NCI-H2196 treated with DMSO at 0.1 percent for 48 hours (cell line): Measurements from ENCODE around the gene LETM1.
"Not testable (repeated sequence)": the region's sequence is repeated elsewhere in the genome, so short reads cannot be mapped to it uniquely, and the experiment has no call there.

Experiments
- DNase-seq: peaks from one replicate; lab custom pipeline; 2025; ENCODE audit not compliant: unreplicated experiment; lab: John Stamatoyannopoulos, UW

The LETM1 gene

GRCh38 chr4:1852904-1853623 is 2.9 kb downstream of the LETM1 start:
- DNase-seq, result no peak

- DNase-seq, result no peak
Measured at GRCh38 chr4:1851575-1852410, 4.2 kb downstream of the LETM1 start.

- no peak for DNase-seq
Measured at GRCh38 chr4:1851160-1851559, 4.8 kb downstream of the LETM1 start.

GRCh38 chr4:1850276-1850675 is 5.7 kb downstream of the LETM1 start:
- no peak for DNase-seq

GRCh38 chr4:1846580-1846979 is 9.4 kb downstream of the LETM1 start:
- DNase-seq, result no peak

- not testable (repeated sequence) for DNase-seq
Measured at GRCh38 chr4:1844618-1845017, 11.3 kb downstream of the LETM1 start.

- no peak for DNase-seq
Measured at GRCh38 chr4:1843852-1844251, 12.1 kb downstream of the LETM1 start.

GRCh38 chr4:1842993-1843448 is 12.9 kb downstream of the LETM1 start:
- DNase-seq, result no peak

GRCh38 chr4:1842339-1842895 is 13.5 kb downstream of the LETM1 start:
- DNase-seq, result no peak

GRCh38 chr4:1841887-1842210 is 14.1 kb downstream of the LETM1 start:
- DNase-seq, result no peak

GRCh38 chr4:1841201-1841886 is 14.6 kb downstream of the LETM1 start:
- DNase-seq, result no peak

- no peak for DNase-seq
Measured at GRCh38 chr4:1839282-1839681, 16.7 kb downstream of the LETM1 start.

GRCh38 chr4:1837069-1837468 is 18.9 kb downstream of the LETM1 start:
- no peak for DNase-seq

- no peak for DNase-seq
Measured at GRCh38 chr4:1836650-1837049, 19.3 kb downstream of the LETM1 start.

GRCh38 chr4:1835836-1836235 is 20.1 kb downstream of the LETM1 start:
- not testable (repeated sequence) for DNase-seq

- no peak for DNase-seq
Measured at GRCh38 chr4:1834047-1834775, 21.7 kb downstream of the LETM1 start.

- DNase-seq, result no peak
Measured at GRCh38 chr4:1833307-1834046, 22.5 kb downstream of the LETM1 start.

GRCh38 chr4:1832690-1833089 is 23.3 kb downstream of the LETM1 start:
- DNase-seq, result no peak

- no peak for DNase-seq
Measured at GRCh38 chr4:1831331-1831730, 24.6 kb downstream of the LETM1 start.

- DNase-seq, result no peak
Measured at GRCh38 chr4:1830642-1831228, 25.2 kb downstream of the LETM1 start.
